IMR-90 (cell line): ENCODE data around the gene FAM32A. TPM values are rescaled to one million over a fixed set of nuclear protein-coding genes. Genes with fewer than 3 reads are reported as not detected.

Source experiments
- ATAC-seq: fragments of 200-7000 bp; cut with Tn5 transposase; 2 replicates; pipeline ENCODE4 v1.9.1; 2020; ENCODE audit warnings: low read depth, mild to moderate bottlenecking, moderate library complexity
- BruUV-seq: library from RNA; stranded (reverse); fragments of 400-500 nt; replicated peaks from 2 replicates; lab custom pipeline; 2021; lab: Mats Ljungman, UMichigan
- CTCF ChIA-PET: fragments of 300-600 bp; formaldehyde crosslinking; extraction: SDS; loops from one replicate; lab custom pipeline; 2021; ENCODE audit warnings: antibody characterized with exemption; lab: Yijun Ruan, JAX
- POLR2A ChIA-PET: fragments of 300-600 bp; sonication (Branson Sonifier 250); formaldehyde crosslinking; loops from one replicate; lab custom pipeline; 2022; ENCODE audit warnings: antibody characterized with exemption; ENCODE audit not compliant: unreplicated experiment; lab: Charles Lee
- DNase-seq: peaks from one replicate; pipeline ENCODE4 v3.0.0; 2013
- H2AFZ ChIP-seq: replicated peaks from 2 replicates; pipeline ENCODE3; 2013; ENCODE audit warnings: low read length, mild to moderate bottlenecking; ENCODE audit not compliant: poor library complexity
- H2AK5ac ChIP-seq: 2 replicates; pipeline ENCODE4 v1.6.1; 2013; ENCODE audit warnings: low read depth, low read length, inconsistent platforms
- H2AK9ac ChIP-seq: replicated peaks from 2 replicates; pipeline ENCODE3; 2013; ENCODE audit warnings: mild to moderate bottlenecking, low read depth, low read length, moderate library complexity; ENCODE audit not compliant: poor library complexity
- H2BK120ac ChIP-seq: 2 replicates; pipeline ENCODE4 v1.6.1; 2013; ENCODE audit warnings: low read depth, low read length, inconsistent platforms
- H2BK15ac ChIP-seq: 3 replicates; pipeline ENCODE4 v1.6.1; 2013; ENCODE audit warnings: low read depth, low read length, inconsistent platforms
- H2BK20ac ChIP-seq: 2 replicates; pipeline ENCODE4 v1.6.1; 2013; ENCODE audit warnings: low read depth, mild to moderate bottlenecking, inconsistent platforms, low read length, moderate library complexity
- H2BK5ac ChIP-seq: 2 replicates; pipeline ENCODE4 v1.6.1; 2013; ENCODE audit warnings: mild to moderate bottlenecking, low read depth, low read length, inconsistent platforms; ENCODE audit not compliant: poor library complexity, severe bottlenecking
- H3K14ac ChIP-seq: replicated peaks from 2 replicates; pipeline ENCODE4 v1.6.1; 2013; ENCODE audit warnings: low read depth, low read length, inconsistent platforms
- H3K18ac ChIP-seq: 2 replicates; pipeline ENCODE4 v1.6.1; 2013; ENCODE audit warnings: low read depth, low read length, control low read depth
- H3K23ac ChIP-seq: 2 replicates; pipeline ENCODE4 v1.6.1; 2013; ENCODE audit warnings: low read depth, low read length, inconsistent platforms
- H3K27ac ChIP-seq: 2 replicates; pipeline ENCODE4 v1.5.1; 2013; ENCODE audit warnings: mild to moderate bottlenecking, control low read depth, low read length; ENCODE audit not compliant: insufficient read depth
- H3K27me3 ChIP-seq: 2 replicates; pipeline ENCODE4 v1.6.1; 2013; ENCODE audit warnings: low read length; ENCODE audit not compliant: control insufficient read depth, insufficient read depth
- H3K36me3 ChIP-seq: 2 replicates; pipeline ENCODE4 v1.6.1; 2013; ENCODE audit warnings: low read length, mixed read lengths; ENCODE audit not compliant: control insufficient read depth, insufficient read depth
- H3K4ac ChIP-seq: 2 replicates; pipeline ENCODE4 v1.6.1; 2013; ENCODE audit warnings: low read depth, low read length, inconsistent platforms
- H3K4me1 ChIP-seq: 2 replicates; pipeline ENCODE4 v1.6.1; 2013; ENCODE audit warnings: low read length, mixed read lengths; ENCODE audit not compliant: control insufficient read depth, insufficient read depth
- H3K4me2 ChIP-seq: 2 replicates; pipeline ENCODE4 v1.6.1; 2013; ENCODE audit warnings: low read depth, mild to moderate bottlenecking, control low read depth, low read length, moderate library complexity
- H3K4me3 ChIP-seq: 2 replicates; pipeline ENCODE4 v1.5.1; 2013; ENCODE audit warnings: low read depth, mild to moderate bottlenecking, control low read depth, low read length, moderate library complexity; ENCODE audit not compliant: insufficient read depth
- H3K56ac ChIP-seq: 2 replicates; pipeline ENCODE4 v1.6.1; 2013; ENCODE audit warnings: low read length, inconsistent platforms; ENCODE audit not compliant: insufficient read depth; ENCODE audit errors: extremely low read depth
- H3K79me1 ChIP-seq, 2 experiments: 2 replicates each; pipeline ENCODE4 v1.6.1; 2013; ENCODE audit warnings: low read length in 2 of 2, inconsistent platforms in 1 of 2, low read depth in 1 of 2
- H3K9ac ChIP-seq: 2 replicates; pipeline ENCODE4 v1.6.1; 2013; ENCODE audit warnings: low read depth, low read length, control low read depth
- H3K9me1 ChIP-seq: 2 replicates; pipeline ENCODE4 v1.6.1; 2013; ENCODE audit warnings: low read length, inconsistent platforms; ENCODE audit not compliant: insufficient read depth
- H3K9me3 ChIP-seq: 2 replicates; pipeline ENCODE4 v1.6.1; 2013; ENCODE audit warnings: low read length; ENCODE audit not compliant: control insufficient read depth, insufficient read depth
- H4K20me1 ChIP-seq: 2 replicates; pipeline ENCODE4 v1.6.1; 2013; ENCODE audit warnings: low read length, inconsistent platforms; ENCODE audit not compliant: insufficient read depth
- H4K5ac ChIP-seq: 2 replicates; pipeline ENCODE4 v1.6.1; 2013; ENCODE audit warnings: mild to moderate bottlenecking, low read depth, low read length, control low read depth
- H4K8ac ChIP-seq, 2 experiments: 2 replicates each; pipeline ENCODE4 v1.6.1; 2013; ENCODE audit warnings: low read depth in 2 of 2, low read length in 2 of 2, control low read depth in 1 of 2, inconsistent platforms in 1 of 2
- H4K91ac ChIP-seq: 2 replicates; pipeline ENCODE4 v1.6.1; 2013; ENCODE audit warnings: low read depth, low read length, inconsistent platforms; ENCODE audit not compliant: insufficient read depth
- FOS ChIP-seq: fragments of 150-350 bp; IDR thresholded peaks from 2 replicates; pipeline ENCODE4 v1.6.1; 2016; ENCODE audit warnings: low read depth, low read length
- NFE2L2 ChIP-seq: fragments of 150-350 bp; IDR thresholded peaks from 2 replicates; pipeline ENCODE4 v1.6.1; 2016; ENCODE audit warnings: low read depth, mild to moderate bottlenecking, low read length
- RCOR1 ChIP-seq: IDR thresholded peaks from 2 replicates; pipeline ENCODE4 v1.6.1; 2012; ENCODE audit warnings: mild to moderate bottlenecking, low read length, improper control_type of control experiment; ENCODE audit not compliant: insufficient replicate concordance
- RFX5 ChIP-seq: IDR thresholded peaks from 2 replicates; pipeline ENCODE4 v1.8.0; 2012; ENCODE audit warnings: low read depth, mild to moderate bottlenecking, low read length, moderate library complexity
- WGBS, 2 experiments: methylation state at CpG; one replicate each; pipeline versions ENCODE4 v1.1.5 to v1.1.7; 2013; ENCODE audit warnings: missing lambda C conversion rate in 2 of 2; ENCODE audit not compliant: insufficient read length in 1 of 2; ENCODE audit errors: extremely low coverage in 2 of 2; 5-methylcytosine and 5-hydroxymethylcytosine counted together
- dilution Hi-C: fragments of 300-500 bp; cut with HindIII; formaldehyde crosslinking; loops from one replicate; pipeline ENCODE4 v1.14.3; 2018; ENCODE audit warnings: low sequenced_read_pairs; ENCODE audit not compliant: unreplicated experiment
- in situ Hi-C: fragments of 300-500 bp; cut with MboI; formaldehyde crosslinking; loops from 3 replicates; pipeline ENCODE4 v1.14.3; 2019; ENCODE audit warnings: low sequenced_read_pairs, inconsistent platforms, mixed read lengths
- intact Hi-C: fragments of 100-400 bp; cut with micrococcal nuclease; formaldehyde crosslinking; loops from 2 replicates; pipeline ENCODE4 v1.10.0; 2022
- polyA plus RNA-seq, 3 experiments: library from polyadenylated mRNA; depleted of rRNA; stranded (reverse); fragments of >200 nt; gene quantifications; 2 replicates each; pipeline ENCODE4 v1.2.3, GENCODE V29; 2012; ENCODE audit warnings: low replicate concordance in 1 of 3
- total RNA-seq: library from RNA; depleted of rRNA; stranded (reverse); fragments of >200 nt; gene quantifications from 2 replicates; pipeline ENCODE4 v1.2.3, GENCODE V29; 2012
- TF ChIP-seq, protein P1 (sequence below): fragments of 150-350 bp; IDR thresholded peaks from 2 replicates; pipeline ENCODE4 v1.6.1; 2017; ENCODE audit warnings: mild to moderate bottlenecking, antibody characterized with exemption, low read length, low read depth
- TF ChIP-seq, protein P2 (sequence below): conservative IDR thresholded peaks from 2 replicates; pipeline ENCODE4 v1.5.1; 2012; ENCODE audit warnings: mild to moderate bottlenecking, low read depth, low read length, improper control_type of control experiment

The FAM32A gene
- total and polyA plus RNA-seq, 2 of the 4 experiments (the other 2 are of a cell fraction), result 99.5 to 130 TPM

DNA sequence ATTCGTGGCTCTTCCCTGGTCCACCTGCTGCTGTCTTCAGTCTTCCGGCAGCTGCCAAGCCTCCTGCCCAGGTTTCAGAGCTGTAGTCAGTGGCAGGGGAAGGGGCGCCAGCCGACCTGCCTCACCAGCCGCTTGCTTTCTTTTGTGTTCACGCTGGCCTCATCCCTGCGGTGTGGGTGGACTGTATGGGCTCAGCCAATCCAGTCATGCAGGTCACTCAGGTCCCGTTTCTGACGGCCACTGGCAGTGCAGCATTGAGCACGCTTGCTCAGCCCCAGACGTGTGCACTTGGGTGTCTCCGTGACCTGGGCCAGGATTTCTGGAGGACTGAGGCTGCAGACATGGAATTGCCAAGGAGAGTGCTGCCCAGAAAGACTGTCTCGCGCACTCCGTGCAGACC is 38.5 kb downstream of the FAM32A start:
- in situ Hi-C loops, result no loop called here

More for the DNA sequence above, 38.5 kb downstream of the FAM32A start:
- no peak overlapping the region for H3K4me3 ChIP-seq
- H3K23ac ChIP-seq, result no peak overlapping the region
- ChIA-PET CTCF (no interaction called here), POLR2A (no interaction called here)
- H4K5ac ChIP-seq, result no peak overlapping the region
- no peak overlapping the region for H2BK120ac ChIP-seq
- H2AFZ ChIP-seq, result no peak overlapping the region
- H3K4ac ChIP-seq, result no peak overlapping the region
- BruUV-seq, result no TSS peak
- no peak overlapping the region for H3K56ac ChIP-seq
- ATAC-seq (no peak), DNase-seq (no peak)
- H2BK15ac ChIP-seq, result no peak overlapping the region
- peaks cover 38% of the 10 kb centered on the region for H4K20me1 ChIP-seq
- 0 out of 2 replicates have a peak, but pooled peaks cover 12% of the 10 kb centered on the region for H3K9me1 ChIP-seq
- H3K4me2 ChIP-seq, result no peak overlapping the region
- no peak overlapping the region for H2BK5ac ChIP-seq
- no peak overlapping the region for H3K14ac ChIP-seq
- H4K91ac ChIP-seq, result no peak overlapping the region
- H2AK9ac ChIP-seq, result no peak overlapping the region
- intact Hi-C loops, result no loop called here
- no peaks in the 10 kb centered on the region for H3K27me3 ChIP-seq
- dilution Hi-C loops, result no loop called here
- no peak overlapping the region for H3K27ac ChIP-seq
- H2AK5ac ChIP-seq, result no peak overlapping the region
- WGBS, 2 experiments, result 83% methylated on average over 10 of the region's 15 CpGs; no CpG with 5 or more reads in 1 of the 2 experiments
- H3K18ac ChIP-seq, result no peak overlapping the region
- H3K36me3 ChIP-seq, result peaks cover 66% of the 10 kb centered on the region
- H2BK20ac ChIP-seq, result no peak overlapping the region
- no peak overlapping the region for H3K9ac ChIP-seq
- H3K9me3 ChIP-seq, result peaks cover 23% of the 10 kb centered on the region
- H3K4me1 ChIP-seq, result no peaks in the 10 kb centered on the region
- TF ChIP-seq, protein P1, sequence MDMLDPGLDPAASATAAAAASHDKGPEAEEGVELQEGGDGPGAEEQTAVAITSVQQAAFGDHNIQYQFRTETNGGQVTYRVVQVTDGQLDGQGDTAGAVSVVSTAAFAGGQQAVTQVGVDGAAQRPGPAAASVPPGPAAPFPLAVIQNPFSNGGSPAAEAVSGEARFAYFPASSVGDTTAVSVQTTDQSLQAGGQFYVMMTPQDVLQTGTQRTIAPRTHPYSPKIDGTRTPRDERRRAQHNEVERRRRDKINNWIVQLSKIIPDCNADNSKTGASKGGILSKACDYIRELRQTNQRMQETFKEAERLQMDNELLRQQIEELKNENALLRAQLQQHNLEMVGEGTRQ, result no peak
- TF ChIP-seq RFX5, result no peak
- no peak for TF ChIP-seq FOS
- TF ChIP-seq, protein P2, sequence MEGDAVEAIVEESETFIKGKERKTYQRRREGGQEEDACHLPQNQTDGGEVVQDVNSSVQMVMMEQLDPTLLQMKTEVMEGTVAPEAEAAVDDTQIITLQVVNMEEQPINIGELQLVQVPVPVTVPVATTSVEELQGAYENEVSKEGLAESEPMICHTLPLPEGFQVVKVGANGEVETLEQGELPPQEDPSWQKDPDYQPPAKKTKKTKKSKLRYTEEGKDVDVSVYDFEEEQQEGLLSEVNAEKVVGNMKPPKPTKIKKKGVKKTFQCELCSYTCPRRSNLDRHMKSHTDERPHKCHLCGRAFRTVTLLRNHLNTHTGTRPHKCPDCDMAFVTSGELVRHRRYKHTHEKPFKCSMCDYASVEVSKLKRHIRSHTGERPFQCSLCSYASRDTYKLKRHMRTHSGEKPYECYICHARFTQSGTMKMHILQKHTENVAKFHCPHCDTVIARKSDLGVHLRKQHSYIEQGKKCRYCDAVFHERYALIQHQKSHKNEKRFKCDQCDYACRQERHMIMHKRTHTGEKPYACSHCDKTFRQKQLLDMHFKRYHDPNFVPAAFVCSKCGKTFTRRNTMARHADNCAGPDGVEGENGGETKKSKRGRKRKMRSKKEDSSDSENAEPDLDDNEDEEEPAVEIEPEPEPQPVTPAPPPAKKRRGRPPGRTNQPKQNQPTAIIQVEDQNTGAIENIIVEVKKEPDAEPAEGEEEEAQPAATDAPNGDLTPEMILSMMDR, result no peak
- TF ChIP-seq NFE2L2, result no peak
- TF ChIP-seq RCOR1, result no peak
- peaks cover 23 to 50% of the 10 kb centered on the region in 2 experiments for H3K79me1 ChIP-seq
- H4K8ac ChIP-seq, result no peak overlapping the region
